ENCODE results near the gene UGGT1.

- TF ChIP-seq CTCF (conservative IDR thresholded peaks at IDR 0.05; ENCODE audit: low read length) (no peak), EZH2phosphoT487 (IDR thresholded peaks at IDR 0.05; ENCODE audit: borderline replicate concordance, low read depth, low read length) (no peak)
Measured at GRCh38 chr2:128076461-128077106, 14.4 kb upstream of the UGGT1 start.

Data from OCI-LY7 (cell line).